Stimulated activated CD4-positive, alpha-beta T cell treated with anti-CD3 and anti-CD28 coated beads, Interleukin-15, amount 100 ng/mL, for 24 hours (primary cell): ENCODE measurements around the gene AUTS2.

ENCODE experiments used
- DNase-seq: peaks from one replicate; pipeline ENCODE4 v3.0.0-alpha.2; 2020

The AUTS2 gene

DNA sequence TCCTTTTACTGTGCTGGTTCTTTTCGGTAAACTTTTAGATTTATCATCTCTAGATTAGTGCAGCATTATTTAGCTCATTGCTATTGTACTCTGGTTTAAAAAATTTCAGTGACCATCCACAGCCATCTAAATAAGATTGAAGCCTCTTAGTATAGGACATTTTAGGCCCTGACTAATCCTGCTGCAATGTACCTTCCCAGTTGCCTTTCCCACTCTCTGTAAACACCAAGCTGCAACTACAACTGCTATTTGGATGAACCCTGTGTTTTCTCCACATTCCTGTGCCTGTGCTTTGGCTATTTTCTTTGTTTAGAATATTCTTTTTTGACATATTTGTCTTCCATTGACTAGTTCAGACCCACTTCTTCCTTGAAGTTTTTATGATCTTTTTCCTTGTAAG lies 314.6 kb downstream of the AUTS2 start:
- DNase-seq, result no peak

DNA sequence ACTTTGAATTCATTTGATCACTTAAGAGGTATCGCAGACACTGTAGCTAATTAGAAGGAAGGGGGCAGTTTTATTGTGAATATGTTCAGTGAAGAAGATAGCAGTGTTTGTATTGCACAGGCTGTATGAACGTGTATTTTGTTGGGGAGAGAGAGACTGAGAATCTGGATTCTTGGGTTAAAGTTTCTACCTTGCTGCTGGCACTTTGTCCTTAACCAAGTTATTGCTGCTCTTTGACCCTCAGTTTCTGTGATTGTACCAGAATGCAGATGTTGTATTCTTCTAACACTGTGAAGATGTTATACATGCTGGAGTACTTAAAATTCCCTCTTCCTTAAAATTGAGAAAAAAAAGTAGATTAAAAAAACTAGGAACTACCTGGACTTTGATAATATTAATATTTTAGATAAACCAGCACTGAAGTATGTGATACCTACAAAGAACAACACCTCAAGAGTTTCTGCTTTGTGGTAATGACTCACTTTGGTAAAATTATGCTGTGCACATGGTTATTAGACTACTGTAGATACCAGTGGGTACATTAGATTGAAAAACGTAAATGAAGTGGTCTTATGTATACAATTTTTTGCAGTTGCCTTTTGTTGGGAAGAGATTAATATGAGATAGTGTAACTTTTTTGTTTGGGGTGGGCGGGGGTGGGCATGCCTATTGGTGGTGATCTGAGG lies 321.3 kb downstream of the AUTS2 start:
- no peak for DNase-seq

DNA sequence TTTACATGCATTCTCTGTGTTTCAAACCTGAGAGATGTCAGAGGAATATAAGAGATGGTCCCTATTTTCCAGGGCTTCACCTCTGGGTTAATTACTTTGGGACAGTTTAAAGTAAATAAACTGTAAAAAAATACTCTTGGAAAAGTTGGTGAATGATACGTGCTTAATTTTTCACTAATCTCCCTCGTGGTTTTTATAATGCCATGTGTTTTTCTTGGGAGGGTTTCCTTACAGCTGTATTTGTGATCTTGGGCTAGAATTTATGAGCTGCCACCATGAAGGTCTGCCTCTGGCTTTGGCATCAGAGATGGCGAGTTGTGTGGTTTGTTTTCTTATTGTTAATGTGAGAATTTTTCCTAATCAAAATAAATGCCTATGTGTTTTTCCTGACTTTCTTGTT lies 322.5 kb downstream of the AUTS2 start:
- no peak for DNase-seq

DNA sequence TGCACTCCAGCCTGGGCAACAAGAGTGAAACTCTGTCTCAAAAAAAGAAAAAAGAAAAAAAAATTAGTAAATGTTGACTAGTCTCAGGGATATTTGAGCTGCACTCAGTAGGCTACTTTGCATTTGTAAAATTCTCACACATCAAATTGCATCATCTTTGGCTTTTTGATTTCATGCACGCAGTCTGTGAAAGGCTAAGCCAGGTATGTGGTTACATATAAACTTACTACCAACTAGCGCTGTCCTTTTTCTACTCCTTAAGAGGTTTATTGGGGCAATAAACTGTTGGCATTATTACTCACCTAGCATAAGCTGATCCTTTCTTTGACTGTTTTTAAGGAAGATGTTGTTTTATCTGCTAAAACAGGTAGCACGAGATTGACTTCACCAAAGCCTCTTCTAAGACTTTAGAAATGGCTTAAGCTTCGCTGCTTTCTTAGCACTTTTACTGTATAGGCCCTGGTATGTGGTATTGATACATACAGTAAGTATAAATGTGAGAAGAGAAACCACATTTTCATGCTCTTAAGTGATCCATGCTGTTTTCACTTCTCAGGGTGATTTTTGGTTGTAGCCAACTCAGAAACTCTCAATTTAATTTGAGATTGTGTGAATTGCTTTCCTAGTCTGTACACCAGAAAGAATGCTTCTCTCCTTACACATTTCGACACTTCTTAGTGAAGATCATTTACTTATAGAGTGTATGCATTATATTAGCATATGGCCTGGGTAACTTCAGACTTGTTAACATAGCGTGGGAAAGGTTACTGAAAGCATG lies 323.9 kb downstream of the AUTS2 start:
- DNase-seq, result no peak

DNA sequence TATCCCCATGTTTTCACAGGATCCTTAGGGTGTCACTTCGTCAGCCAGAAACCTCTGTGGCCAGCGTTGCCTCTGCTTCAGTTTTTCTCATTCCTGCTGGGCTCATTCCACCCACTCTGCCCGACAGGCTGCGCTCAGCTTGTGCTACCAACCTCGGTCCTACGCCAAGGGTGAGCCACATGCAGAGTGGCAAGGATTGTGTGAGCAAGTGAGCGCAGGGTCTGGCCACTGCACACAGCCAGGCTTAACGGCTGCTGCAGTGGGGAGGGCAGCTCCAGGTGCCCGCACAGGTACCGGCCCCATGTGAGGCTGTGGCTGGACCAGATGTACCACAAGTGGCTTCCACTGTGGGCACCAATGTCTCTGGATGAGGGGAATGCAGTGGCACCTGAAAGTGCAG lies 329.2 kb downstream of the AUTS2 start:
- no peak for DNase-seq

DNA sequence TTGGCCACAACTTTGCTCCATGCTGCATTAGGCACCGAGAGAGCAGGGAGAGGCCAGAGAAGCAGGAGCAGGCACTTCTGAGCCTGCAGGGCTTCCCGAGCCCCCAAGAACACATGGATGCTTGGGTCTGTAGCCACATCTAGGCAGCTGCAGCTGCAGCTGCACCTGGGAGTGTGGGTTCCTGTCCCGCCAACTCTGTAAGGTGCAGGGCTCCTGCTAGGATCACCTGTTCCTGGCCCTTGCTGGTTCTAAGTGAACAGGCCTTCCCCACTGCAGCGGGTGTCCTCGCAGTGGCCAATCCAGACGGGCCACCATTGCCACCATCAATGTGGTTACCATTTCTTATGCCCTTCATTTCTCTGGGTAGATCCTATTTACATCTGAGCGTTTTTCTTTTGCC lies 330.3 kb downstream of the AUTS2 start:
- DNase-seq, result no peak

DNA sequence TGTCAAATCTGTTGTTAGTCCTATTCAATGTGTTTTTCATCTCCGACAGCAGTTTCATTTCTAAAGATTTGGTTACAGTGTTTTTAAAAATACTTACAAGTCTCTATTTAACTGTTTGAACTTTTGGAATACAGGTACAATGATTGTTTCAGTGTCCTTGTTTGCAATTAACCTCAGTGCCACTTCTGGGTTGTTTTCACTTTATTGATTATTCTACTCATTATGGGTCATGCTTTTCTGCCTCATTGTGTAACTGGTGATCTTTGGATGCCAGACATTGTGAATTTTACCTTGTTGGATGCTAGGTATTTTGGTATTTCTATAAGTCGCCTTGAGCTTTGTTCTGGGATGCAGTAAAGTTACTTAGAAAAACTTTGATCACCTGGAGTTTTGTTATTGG lies 331.3 kb downstream of the AUTS2 start:
- no peak for DNase-seq

DNA sequence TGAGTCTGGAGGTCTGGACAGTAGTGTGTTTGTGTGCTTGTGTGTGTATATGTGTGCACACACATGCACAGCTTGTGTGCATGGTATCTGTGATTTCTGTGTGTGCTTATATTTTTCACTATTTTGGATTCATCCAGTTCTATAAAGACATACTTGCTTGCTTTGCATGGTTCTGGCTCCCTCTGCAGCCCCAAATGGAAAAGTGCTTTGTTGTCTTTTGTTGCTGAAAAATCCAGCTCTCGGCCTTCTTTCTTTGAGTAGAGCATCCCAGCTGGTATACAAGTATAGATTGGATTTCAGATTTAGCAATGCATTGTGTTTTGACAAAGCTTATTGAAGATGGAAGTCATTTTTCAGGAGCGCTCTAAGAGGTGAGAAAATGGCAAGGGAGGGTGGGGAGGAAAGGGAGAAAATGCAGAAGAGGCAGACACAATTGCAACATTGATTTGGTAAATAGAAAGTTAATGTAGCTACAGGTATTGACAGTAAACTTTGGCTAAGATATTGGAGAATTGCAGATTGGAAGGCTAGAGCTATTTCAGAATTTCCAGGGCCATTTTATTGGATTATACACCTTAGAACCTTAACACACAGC lies 333.9 kb downstream of the AUTS2 start:
- no peak for DNase-seq

DNA sequence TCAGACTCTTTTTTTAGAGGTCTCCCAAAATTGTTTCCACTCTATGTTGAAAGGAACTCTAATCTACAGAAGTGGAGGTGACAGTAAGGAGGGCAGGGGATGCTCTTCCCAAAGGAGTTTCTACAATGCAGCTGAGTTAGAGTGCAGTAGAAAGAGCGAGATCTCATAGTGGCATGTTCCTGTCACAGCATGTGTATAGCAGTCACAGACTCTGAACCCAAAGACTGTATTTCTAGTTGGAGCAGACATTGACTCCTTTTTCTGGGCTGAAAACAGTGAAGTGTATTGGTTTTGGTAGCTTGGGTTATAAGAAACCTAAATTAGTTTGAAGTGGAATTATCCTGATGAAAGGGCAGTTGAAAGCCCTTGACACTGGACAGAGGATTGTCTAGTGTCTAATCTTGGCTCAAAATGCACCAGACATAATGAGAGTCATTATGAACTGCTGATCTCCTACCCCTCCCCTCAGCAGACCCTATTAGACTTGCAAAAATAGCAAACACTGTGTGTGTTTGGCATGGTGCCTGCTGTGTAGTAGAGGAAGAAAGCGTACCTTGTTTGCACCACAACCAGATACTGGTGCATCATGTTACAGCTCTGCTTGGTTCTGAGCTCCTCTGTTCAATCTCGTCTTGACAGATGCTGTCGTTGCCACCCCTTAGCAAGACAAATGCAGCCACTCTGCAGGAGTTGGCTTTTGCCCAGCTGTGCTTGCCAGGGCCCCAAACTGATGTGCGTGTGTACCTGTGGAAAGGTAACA lies 336.0 kb downstream of the AUTS2 start:
- DNase-seq, result no peak

DNA sequence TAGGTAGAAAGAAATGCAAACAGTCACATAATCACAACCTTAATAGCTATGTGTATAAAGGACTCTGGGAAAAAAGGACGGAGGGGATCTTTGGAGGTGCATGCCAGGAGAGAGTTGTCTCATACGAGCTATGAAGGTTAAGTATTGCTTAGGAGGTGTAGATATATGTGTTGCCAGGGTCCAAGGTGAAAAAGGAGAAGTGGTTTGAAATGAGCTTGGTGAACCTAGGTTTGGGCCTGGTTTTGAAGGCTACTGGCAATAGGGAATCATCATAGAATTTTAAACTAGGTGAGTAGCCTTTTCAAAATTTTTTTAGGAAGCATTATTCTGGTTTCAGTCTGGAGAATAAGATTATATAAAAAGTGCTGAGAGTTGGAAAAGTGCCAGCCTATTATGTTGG lies 336.8 kb downstream of the AUTS2 start:
- DNase-seq, result no peak

DNA sequence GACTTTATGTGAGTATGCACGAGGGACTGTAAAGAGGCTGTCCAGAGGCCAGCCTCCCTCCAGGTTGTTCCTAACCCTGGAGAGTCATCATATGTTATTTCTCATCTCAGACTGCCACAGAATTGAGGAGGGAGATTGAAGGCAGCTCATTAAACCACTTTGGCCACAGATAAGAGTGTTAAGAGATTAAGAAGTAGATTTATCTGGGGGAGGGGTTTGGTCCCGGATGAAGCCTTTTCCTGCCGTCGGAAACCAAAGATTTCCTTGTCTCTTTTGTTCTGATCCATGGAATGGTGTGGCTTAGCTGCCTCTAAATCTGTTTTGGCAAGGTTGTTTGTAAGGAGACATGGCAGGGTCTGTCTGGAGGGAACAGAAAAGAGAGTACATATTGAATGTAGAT lies 338.8 kb downstream of the AUTS2 start:
- no peak for DNase-seq

DNA sequence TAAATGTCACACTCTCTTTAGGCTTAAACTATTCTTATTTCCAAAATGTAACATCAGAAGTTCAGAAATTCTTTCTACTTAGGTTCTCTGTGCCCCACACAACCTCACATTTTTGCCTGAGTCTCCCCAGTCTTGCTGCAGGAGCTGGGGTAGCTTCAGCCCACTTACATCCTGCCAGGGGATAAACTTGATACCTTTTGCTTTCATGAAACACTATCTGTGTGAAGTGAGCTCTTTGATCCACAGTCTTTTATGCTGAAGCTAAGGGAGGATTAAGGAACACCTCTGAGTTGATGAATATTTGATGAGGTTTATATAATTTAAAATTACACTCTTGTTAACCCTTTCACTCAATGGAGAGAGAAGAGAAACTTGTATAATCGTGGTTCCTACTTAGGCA lies 341.0 kb downstream of the AUTS2 start:
- DNase-seq, result no peak

DNA sequence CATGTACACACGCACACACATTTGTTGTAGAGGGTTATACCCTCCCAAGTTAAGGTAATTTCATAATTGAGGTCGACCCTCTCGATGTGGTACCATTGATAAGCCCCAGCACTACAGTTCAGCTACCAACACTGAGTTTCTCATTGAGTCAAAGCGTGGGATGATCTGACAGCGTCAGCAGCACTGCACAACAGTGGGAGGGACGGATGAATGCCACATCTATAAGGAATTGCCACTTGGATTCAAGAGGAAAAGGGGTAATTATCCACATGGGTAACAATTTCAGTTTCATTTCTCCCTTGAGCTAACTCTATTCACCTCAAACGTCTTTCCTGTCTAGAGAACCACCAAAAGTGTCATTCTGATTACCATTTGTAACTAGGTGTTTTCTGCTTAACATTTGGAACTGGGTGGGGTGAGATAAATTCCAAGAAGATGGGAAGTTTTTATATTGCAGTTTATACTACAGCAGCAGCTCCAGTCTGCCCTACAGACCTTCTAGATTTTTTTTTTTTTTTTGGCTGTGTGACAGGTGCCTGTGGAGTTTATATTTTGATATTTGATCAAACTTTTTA lies 342.9 kb downstream of the AUTS2 start:
- no peak for DNase-seq

DNA sequence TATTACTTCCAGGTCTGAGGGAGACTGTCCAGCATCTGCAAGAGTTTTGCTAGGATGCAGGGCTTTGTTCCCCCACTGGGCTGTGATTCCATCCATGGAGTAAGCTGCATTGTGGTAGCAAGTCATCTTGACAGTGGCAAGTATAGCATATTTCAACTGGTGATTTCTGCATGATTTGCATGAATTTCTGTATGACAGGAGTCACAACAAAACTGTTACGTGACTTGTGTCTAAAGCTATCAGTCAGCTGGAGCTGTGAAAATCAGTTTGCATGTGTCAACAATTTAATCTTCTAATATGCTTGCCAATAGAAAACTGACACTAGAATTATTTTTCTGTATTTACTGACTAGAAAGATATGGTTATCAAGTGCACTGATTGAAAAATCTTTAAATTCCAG lies 344.3 kb downstream of the AUTS2 start:
- DNase-seq, result no peak

DNA sequence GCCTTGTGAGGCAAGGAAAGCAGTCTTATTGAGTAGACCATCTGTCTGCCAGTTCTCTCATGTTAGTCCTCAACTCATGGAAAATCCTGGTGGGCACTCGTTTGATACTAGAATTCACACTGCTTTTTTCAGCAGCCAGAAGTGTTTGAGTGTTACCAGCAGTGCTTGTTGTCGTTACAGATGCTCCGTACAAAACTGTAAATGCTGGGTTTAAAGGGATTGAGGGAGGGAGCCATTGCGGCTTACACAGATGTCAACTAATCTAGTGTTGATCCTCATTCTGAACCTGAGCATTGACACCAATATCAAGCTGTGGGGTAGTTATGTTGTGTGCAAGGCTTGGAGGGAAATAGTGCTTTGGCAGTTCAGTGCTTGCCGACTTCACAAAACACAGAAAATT lies 348.6 kb downstream of the AUTS2 start:
- DNase-seq, result no peak

DNA sequence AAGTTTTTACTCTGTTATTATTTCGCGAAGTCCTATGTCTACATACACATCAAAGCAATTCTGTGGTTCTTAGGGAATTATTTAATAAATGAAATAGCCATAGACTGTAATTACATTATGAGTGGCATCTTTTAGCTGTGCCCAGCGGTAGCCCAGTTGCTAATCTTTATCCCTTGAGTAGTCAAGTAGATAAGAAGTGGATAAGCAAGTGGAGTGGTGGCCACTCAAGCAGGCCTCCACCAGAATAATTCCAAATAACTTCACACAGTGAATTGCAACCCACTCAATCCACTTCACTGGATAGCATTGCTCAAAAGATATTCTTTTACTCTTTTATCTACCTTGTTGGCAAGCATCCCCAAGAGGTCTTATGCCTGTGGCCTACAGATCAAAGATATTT lies 349.7 kb downstream of the AUTS2 start:
- no peak for DNase-seq

DNA sequence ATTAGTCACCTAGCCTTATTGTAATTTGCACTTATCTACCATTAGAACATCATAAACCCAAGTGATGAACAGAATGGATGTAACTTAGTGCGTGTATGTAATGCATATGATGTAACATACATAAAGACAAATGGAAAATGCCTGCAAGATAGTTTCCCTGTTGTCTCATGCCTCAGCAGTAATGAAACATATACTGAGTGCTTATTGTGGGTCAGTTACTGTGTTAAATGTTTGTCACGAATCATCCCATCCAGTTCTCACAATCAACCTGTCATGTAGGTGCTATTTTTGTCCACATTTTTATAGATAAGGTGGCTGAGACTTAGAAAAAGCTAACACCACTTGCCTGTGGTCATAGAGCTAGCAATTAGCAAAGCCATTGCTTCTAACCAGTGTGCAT lies 350.8 kb downstream of the AUTS2 start:
- DNase-seq, result no peak

DNA sequence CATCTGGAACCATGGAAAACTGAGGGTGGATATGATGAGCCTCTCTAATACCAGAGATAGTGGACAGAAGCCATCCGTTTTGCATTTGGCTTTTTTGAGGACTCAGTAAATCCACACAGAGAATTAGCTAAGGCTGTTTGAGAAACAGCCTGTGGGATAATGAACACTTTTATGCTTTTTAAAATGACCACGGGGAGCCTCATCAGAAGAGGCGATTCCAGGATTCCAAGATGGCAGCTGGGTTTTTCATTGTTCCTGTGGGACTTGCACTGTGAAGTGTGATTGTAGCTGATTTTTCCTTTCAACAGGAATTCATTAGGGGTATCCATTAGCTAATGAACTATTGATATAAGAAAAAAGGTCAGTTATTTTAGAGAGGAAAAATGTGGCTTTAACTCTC lies 353.2 kb downstream of the AUTS2 start:
- no peak for DNase-seq

DNA sequence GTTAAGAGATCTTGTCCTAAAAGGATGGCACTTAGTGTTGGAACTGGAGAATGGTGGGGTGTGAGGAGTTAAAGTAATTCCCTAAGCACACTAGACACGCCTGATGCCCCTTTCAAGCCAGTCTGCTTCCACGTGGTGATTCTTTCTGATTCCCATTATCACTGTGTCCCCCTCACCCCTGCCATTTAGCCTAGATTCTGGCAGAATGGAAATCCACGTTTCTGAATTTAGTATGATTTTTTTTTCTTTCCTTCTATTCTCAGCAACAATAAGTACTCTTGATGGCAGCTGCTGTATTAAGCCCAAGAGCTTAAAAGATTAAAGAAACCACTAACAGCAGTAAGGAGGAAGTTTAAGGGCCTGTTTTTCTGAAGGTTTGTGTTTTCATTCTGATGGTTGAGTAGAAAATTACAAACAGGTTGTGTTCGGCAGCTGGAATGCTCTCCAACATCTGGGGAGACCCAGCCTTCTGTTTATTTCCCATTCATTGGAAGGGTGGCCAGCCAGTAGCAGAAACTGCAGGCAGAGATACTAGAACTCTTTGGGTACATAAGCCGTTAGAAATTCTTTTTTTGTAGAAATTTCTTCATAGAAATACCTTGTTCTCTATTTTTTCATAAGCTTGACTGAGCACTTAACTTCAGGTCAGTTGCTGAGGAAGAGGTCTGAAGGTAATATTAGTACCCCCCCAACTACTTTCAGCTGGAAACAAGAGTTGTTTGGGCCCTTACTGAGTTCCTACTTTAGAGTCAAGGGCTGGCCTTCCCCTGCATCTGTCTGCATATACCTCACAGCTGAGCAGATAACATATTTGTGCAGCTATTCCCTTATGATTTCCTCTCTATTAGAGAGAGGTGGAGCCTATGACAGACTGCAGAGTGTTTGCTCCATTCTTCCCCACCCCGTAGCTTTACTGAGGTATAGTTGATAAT lies 355.1 kb downstream of the AUTS2 start:
- DNase-seq, result no peak

DNA sequence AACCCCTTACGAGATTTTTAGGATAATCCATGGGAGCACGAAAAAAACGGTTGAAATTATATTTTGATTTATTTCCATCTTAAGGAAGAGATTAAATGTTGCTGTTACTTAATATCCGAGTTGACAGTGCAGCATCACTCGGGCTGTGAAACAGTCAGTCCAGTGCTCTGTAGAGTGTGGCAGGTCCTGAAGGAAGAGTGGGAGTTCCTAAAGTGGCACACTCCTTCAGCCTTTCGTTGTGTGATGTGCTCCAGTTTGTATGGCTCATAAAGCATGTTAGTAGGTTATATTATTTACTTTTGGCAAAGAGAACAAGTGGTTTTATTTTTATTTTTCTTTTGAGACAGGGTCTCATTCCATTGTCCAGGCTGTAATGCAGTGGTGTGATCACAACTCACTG lies 358.3 kb downstream of the AUTS2 start:
- no peak for DNase-seq

DNA sequence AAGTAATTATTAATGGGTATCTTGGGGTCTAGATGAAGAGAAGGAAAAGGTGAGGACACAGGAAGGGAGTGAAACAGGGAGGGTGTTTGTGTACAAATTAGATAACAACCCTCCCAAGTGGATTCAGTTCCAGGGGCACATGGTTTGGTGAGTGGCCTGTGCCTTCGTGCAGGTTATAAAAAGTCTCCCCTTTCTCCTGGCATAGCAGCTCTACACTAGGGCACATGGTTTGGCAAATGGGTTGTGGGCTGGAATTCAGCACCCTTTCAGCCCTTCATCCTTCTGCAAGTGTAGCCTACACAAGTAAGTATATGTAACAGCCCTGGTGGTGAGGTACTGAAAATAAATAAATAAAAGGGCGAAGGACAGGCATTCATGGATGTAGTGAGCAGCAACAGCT lies 359.4 kb downstream of the AUTS2 start:
- no peak for DNase-seq
